ENCODE measurements around the gene SSTR5.

The SSTR5 gene

GRCh38 chr16:1053700-1054368 lies 18.7 kb upstream of the SSTR5 start:
- H3K27me3 ChIP-seq (ENCODE audit: low read depth), result no peaks in the 10 kb centered on the region

DNA sequence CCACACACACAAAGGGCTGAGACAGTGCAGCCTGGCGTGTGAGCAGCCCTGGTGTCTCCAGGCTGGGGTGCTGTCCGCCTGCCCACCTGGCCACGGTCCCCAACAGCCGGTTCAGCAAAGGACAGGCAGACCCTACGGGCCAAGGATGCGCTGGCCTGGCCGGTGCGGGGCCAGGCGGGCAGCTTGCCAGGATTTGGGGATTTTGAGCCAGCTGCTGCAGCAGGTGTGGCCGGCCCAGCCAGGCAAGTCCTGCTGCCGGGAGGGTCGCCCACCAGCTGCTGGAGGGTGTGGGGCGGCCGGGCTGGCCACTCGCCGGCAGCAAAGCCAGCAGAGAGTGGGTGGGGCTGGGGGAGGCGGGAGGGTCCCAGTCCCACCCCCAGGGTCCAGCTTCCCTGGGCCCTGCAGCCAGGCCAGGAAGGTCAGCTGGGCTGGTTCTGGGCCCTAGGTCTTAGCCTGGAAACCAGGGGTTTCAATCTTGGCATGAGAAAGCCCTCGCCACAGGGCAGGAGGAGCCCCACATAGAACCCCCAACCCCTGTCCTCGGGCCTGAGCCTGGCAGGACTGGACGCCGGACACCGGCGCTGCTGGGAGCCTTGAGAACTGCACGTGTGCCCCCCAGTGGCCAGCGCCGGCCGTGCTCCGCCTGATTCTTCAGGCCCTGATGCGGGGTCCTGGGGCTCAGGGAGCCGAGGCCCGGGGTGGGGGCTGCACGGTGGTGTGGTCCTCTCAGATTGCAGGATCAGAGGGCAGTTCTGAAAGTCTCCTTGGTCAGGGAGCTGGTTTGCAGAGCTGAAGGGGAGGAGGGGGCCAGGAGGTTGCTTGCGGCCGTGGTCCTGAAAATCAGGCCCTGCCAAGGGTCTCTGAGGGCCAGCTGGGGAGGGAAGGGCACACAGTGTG lies 17.6 kb upstream of the SSTR5 start:
- H3K4me3 ChIP-seq, result no peak overlapping the region
- H3K4me1 ChIP-seq, result no peaks in the 10 kb centered on the region
- in situ Hi-C loops (cut with MboI; ENCODE audit: low sequenced_read_pairs), result no loop called here
- H3K9me3 ChIP-seq, result no peaks in the 10 kb centered on the region
- no peaks in the 10 kb centered on the region for H3K36me3 ChIP-seq (replicated peaks)
- no peaks in the 10 kb centered on the region for H3K27me3 ChIP-seq (ENCODE audit: low read depth)
- DNase-seq (ENCODE audit: low spot score in 2 of 2), result peak; percentile 26 to 77

More at GRCh38 chr16:1053700-1054368, 18.7 kb upstream of the SSTR5 start:
- in situ Hi-C loops (cut with MboI; ENCODE audit: low sequenced_read_pairs), result no loop called here
- Histone ChIP-seq H3K4me1 (no peaks in the 10 kb centered on the region), H3K9me3 (no peaks in the 10 kb centered on the region), H3K36me3 (replicated peaks) (no peaks in the 10 kb centered on the region), H3K4me3 (no peak overlapping the region)
- DNase-seq (ENCODE audit: low spot score in 2 of 2), result no peak

- DNase-seq (ENCODE audit: low spot score in 2 of 2), result no peak
- in situ Hi-C loops (cut with MboI; ENCODE audit: low sequenced_read_pairs), result no loop called here
- Histone ChIP-seq H3K9me3 (no peaks in the 10 kb centered on the region), H3K36me3 (replicated peaks) (no peaks in the 10 kb centered on the region), H3K4me3 (no peak overlapping the region), H3K4me1 (no peaks in the 10 kb centered on the region), H3K27me3 (ENCODE audit: low read depth) (no peaks in the 10 kb centered on the region)
Observed at GRCh38 chr16:1055557-1055924, 17.0 kb upstream of the SSTR5 start.

DNA sequence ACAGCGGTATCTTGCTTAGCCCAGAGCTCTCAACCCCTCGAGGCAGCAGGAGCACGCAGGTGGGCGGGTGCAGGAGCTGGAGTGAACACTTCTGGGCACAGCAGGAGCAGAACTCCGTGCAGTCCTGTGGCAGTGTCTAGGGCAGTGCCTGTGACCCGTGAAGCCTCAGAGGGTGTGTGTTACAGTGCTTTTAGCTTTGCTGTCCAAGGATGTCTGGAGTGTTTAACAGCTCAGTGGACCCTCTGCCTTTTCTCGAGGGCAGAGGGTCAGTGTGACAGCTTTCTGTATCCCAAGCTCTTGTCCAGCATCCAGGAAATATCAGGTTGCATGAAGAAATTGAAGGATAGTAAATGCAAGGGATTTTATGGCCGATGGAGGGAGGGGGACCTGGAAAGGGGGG lies 16.4 kb upstream of the SSTR5 start:
- no peak overlapping the region for H3K4me3 ChIP-seq
- in situ Hi-C loops (cut with MboI; ENCODE audit: low sequenced_read_pairs), result no loop called here
- H3K4me1 ChIP-seq, result no peaks in the 10 kb centered on the region
- H3K36me3 ChIP-seq (replicated peaks), result no peaks in the 10 kb centered on the region
- DNase-seq (ENCODE audit: low spot score in 2 of 2), result no peak
- no peaks in the 10 kb centered on the region for H3K9me3 ChIP-seq
- H3K27me3 ChIP-seq (ENCODE audit: low read depth), result no peaks in the 10 kb centered on the region

DNA sequence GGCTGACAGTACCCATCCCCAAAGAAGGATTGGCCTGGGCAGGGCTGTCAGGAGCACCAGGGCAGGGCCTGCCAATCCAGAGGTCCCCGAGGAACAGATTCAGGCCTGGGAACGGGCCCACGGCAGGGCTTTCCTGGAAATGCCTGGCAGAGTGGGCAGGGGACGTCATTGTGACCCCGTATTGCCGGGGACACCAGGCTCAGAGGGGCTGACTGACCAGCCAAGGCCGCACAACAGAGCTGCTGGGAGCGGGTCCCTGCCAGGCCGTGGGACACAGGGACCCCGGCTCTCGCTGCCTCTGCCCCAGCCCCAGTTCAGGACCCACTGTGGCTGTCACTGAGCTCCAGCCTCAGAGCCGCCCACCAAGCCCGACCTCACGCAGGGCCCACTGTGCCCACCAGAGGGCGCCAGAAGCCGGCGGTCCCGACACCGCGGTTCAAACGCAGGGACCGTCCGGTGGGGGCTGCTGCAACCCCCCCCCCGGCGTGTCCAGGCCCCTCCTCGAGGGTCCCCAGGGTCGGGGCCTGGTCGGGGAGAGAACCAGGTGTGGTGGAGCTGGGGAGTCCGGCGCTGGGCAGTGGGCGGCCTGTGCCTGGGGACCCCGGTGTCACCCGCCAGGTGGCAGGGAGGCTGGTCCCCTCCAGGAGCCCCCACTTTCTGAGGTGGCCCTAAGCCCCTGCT lies 15.2 kb upstream of the SSTR5 start:
- Histone ChIP-seq H3K9me3 (no peaks in the 10 kb centered on the region), H3K4me1 (no peaks in the 10 kb centered on the region), H3K4me3 (no peak overlapping the region), H3K36me3 (replicated peaks) (no peaks in the 10 kb centered on the region), H3K27me3 (ENCODE audit: low read depth) (no peaks in the 10 kb centered on the region)
- DNase-seq (ENCODE audit: low spot score in 2 of 2), result peak in 1 of 2 experiments; percentile 83
- in situ Hi-C loops (cut with MboI; ENCODE audit: low sequenced_read_pairs), result no loop called here

DNA sequence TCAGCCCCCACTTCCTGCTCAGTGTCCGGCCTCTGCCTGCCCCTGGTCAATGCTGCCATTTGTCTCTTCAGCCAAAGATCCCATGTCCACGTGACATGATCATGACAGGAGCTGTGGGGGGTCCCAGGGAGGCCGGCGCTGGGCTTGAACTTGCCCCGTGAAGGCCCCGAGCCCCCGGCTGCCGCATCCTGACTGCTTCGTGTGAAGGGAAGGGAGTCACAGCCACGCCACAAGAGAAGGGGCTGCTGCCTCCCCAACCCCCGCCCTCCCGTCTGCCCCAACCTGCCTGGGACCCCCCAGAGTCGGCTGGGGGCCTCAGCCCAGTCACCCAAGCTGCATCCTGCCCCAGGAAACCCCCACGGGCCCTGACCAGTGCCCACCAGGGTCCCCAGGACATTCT lies 14.3 kb upstream of the SSTR5 start:
- Histone ChIP-seq H3K36me3 (replicated peaks) (no peaks in the 10 kb centered on the region), H3K27me3 (ENCODE audit: low read depth) (peaks cover 4% of the 10 kb centered on the region; the same call in 1 of the 2 replicates), H3K9me3 (no peaks in the 10 kb centered on the region), H3K4me1 (no peaks in the 10 kb centered on the region), H3K4me3 (no peak overlapping the region)
- in situ Hi-C loops (cut with MboI; ENCODE audit: low sequenced_read_pairs), result no loop called here
- no peak for DNase-seq (ENCODE audit: low spot score in 2 of 2)

DNA sequence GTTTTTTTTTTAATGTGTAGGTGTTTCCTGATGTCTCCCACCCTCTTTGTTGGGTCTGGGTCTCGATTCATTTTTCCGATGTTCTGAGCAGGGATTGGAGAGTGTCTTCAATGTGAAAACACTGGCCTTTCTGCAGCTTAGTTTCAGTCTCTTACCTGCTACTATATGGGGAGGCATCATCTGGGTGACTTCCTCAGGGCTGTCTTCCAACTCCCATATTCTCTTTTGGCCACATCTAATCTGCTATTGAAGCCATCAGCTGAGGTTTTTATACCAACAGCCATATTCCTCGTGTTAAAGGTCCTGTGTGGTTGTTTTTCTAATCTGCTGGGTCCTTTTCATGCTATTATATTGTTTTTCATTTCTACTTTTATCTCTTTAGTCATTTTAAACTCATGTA lies 13.2 kb upstream of the SSTR5 start:
- Histone ChIP-seq H3K4me1 (no peaks in the 10 kb centered on the region), H3K27me3 (ENCODE audit: low read depth) (peaks cover 9% of the 10 kb centered on the region), H3K4me3 (no peak overlapping the region), H3K9me3 (no peaks in the 10 kb centered on the region), H3K36me3 (replicated peaks) (no peaks in the 10 kb centered on the region)
- in situ Hi-C loops (cut with MboI; ENCODE audit: low sequenced_read_pairs), result no loop called here
- no peak for DNase-seq (ENCODE audit: low spot score in 2 of 2)

DNA sequence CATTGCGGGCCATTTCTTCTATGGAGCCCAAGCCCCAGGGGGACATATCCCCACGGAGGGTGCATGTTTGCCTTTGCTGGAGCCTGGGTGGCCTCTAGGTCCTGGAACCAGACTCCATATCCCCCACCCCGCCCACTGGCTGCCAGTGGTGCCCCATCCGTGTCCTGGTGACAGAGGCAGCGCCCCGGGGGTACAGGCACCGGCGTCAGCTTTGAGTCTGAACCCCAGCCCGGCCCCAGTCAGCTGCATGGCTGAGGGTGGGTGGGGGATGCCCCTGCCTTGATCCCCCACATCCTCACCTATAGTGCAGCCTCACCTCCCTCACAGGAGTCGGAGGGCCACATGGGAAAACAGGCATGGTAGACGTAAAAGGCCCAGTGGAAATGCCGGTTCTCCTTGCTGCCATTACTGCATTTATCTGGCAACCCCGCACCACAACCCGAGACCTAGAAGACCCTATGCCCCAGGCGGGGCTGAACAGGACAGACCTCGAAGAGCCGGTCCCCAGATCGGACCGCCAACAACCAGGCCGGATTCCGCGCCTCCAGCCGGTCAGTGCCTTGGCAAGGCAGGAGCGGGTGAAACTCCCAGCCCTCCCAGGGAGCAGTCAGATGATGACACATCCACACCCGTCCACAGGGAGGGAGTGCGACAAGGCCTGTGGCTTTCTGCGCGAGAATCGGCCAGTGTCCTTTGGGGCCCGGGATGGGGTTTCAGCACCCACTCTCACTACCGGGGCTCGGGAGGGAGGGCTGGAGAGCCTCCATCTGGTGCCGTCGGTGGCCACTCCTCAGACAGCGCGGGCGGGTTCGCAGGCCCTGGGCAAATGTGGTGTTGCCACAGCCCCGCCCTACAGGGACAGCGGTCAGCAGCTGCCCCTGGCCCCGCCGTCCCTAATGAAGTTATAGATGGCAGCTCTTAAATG lies 11.9 kb upstream of the SSTR5 start:
- Histone ChIP-seq H3K4me3 (no peak overlapping the region), H3K9me3 (no peaks in the 10 kb centered on the region), H3K4me1 (no peaks in the 10 kb centered on the region), H3K36me3 (replicated peaks) (no peaks in the 10 kb centered on the region), H3K27me3 (ENCODE audit: low read depth) (peaks cover 22% of the 10 kb centered on the region)
- DNase-seq (ENCODE audit: low spot score in 2 of 2), result no peak
- in situ Hi-C loops (cut with MboI; ENCODE audit: low sequenced_read_pairs), result no loop called here

DNA sequence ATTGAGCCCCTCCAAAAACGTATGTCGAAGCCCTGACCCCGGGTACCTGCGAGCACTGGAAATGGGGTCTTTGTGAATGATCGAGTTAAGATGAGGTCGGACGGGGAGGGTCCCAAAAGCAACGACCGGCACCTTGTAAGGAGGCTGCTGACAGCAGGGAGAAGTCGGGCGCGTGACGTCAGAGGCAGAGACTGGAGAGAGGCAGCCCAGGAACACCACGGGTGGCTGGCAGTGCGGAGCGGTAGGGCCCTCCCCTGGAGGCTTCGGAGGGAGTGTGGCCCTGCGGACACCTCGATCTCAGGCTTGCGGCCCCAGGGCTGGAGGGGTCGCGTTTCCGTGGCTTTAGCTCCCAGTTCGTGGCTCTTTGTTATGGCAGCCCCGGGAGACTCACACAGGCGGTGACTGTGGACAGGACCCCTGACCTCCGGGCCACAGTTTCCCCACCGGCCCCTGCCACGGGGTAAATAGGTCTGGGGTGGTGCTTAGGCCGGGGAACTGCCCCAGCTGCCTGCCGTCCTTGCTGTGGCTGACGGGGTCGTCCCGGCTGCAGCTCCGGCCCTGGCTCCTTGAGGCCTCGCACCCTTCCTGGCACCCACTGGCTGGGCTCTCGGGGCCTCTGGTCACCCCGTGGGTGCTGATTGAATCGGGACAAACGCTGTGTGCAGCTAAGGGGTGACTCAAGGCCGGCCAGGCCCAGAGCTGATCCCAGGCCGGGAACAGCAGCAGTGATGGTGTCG lies 10.6 kb upstream of the SSTR5 start:
- Histone ChIP-seq H3K36me3 (replicated peaks) (no peaks in the 10 kb centered on the region), H3K4me3 (no peak overlapping the region), H3K4me1 (no peaks in the 10 kb centered on the region), H3K27me3 (ENCODE audit: low read depth) (peaks cover 35% of the 10 kb centered on the region), H3K9me3 (no peaks in the 10 kb centered on the region)
- in situ Hi-C loops (cut with MboI; ENCODE audit: low sequenced_read_pairs), result no loop called here
- no peak for DNase-seq (ENCODE audit: low spot score in 2 of 2)

- no peaks in the 10 kb centered on the region for H3K9me3 ChIP-seq
- no peak for DNase-seq (ENCODE audit: low spot score in 2 of 2)
- in situ Hi-C loops (cut with MboI; ENCODE audit: low sequenced_read_pairs), result no loop called here
- H3K4me3 ChIP-seq, result no peak overlapping the region
- peaks cover 45% of the 10 kb centered on the region for H3K27me3 ChIP-seq (ENCODE audit: low read depth)
- no peaks in the 10 kb centered on the region for H3K36me3 ChIP-seq (replicated peaks)
- H3K4me1 ChIP-seq, result no peaks in the 10 kb centered on the region
Observed at GRCh38 chr16:1062895-1063294, 9.7 kb upstream of the SSTR5 start.

- Histone ChIP-seq H3K27me3 (ENCODE audit: low read depth) (peaks cover 50% of the 10 kb centered on the region), H3K36me3 (replicated peaks) (no peaks in the 10 kb centered on the region), H3K9me3 (no peaks in the 10 kb centered on the region), H3K4me3 (no peak overlapping the region), H3K4me1 (no peaks in the 10 kb centered on the region)
- in situ Hi-C loops (cut with MboI; ENCODE audit: low sequenced_read_pairs), result no loop called here
- DNase-seq (ENCODE audit: low spot score in 2 of 2), result no peak
Observed at GRCh38 chr16:1063728-1064127, 8.8 kb upstream of the SSTR5 start.

GRCh38 chr16:1065469-1066128 lies 6.9 kb upstream of the SSTR5 start:
- in situ Hi-C loops (cut with MboI; ENCODE audit: low sequenced_read_pairs), result no loop called here
- no peaks in the 10 kb centered on the region for H3K9me3 ChIP-seq

More at GRCh38 chr16:1065469-1066128, 6.9 kb upstream of the SSTR5 start:
- H3K36me3 ChIP-seq (replicated peaks), result no peaks in the 10 kb centered on the region
- DNase-seq (ENCODE audit: low spot score in 2 of 2), result no peak
- H3K4me3 ChIP-seq, result no peak overlapping the region
- peaks cover 50% of the 10 kb centered on the region for H3K27me3 ChIP-seq (ENCODE audit: low read depth)
- no peaks in the 10 kb centered on the region for H3K4me1 ChIP-seq

All from HAP-1 (cell line).